Caco-2 (cell line): ENCODE results near the gene ATF4. TPM values are rescaled to one million over a fixed set of nuclear protein-coding genes. Genes with fewer than 3 reads are reported as not detected.
A peak's percentile ranks its signal among the peaks of the same experiment; 100 is the strongest.
"Not testable (repeated sequence)": the region's sequence is repeated elsewhere in the genome, so short reads cannot be mapped to it uniquely, and the experiment has no call there.

ENCODE experiments used
- BruUV-seq: library from RNA; stranded (reverse); fragments of 400-500 nt; replicated peaks from 2 replicates; lab custom pipeline; 2021; lab: Mats Ljungman, UMichigan
- CTCF ChIA-PET: fragments of 300-600 bp; sonication (Branson Sonifier 250); formaldehyde crosslinking; loops from one replicate; lab custom pipeline; 2022; ENCODE audit warnings: antibody characterized with exemption; lab: Charles Lee
- POLR2A ChIA-PET: fragments of 300-600 bp; sonication (Branson Sonifier 250); formaldehyde crosslinking; loops from one replicate; lab custom pipeline; 2022; ENCODE audit warnings: antibody characterized with exemption; lab: Charles Lee
- DNase-seq, 2 experiments: peaks; one replicate each; pipeline versions ENCODE4 v3.0.0 to v3.0.0-alpha.2; 2020 to 2022
- H3K27me3 ChIP-seq: replicated peaks from 2 replicates; pipeline ENCODE4 v1.6.0; 2011; ENCODE audit warnings: low read length; ENCODE audit not compliant: control insufficient read depth, insufficient read depth
- H3K36me3 ChIP-seq: 2 replicates; pipeline ENCODE4 v1.5.1; 2011; ENCODE audit warnings: low read length; ENCODE audit not compliant: control insufficient read depth, insufficient read depth
- H3K4me1 ChIP-seq: fragments of 250-450 bp; sonication (Bioruptor Pico); 2 replicates; pipeline ENCODE4 v1.5.1; 2020; ENCODE audit warnings: mild to moderate bottlenecking
- H3K4me3 ChIP-seq: 2 replicates; pipeline ENCODE4 v1.5.1; 2011; ENCODE audit warnings: low read depth, mild to moderate bottlenecking, control low read depth, low read length
- H3K9me3 ChIP-seq: fragments of 250-450 bp; sonication (Bioruptor Pico); 2 replicates; pipeline ENCODE4 v1.5.1; 2020; ENCODE audit warnings: mild to moderate bottlenecking, moderate library complexity
- H3K27ac Mint-ChIP-seq: one replicate; pipeline ENCODE4 v1.8.0; 2022; ENCODE audit warnings: mixed read lengths; ENCODE audit not compliant: unreplicated experiment
- H3K27me3 Mint-ChIP-seq: one replicate; pipeline ENCODE4 v1.8.0; 2022; ENCODE audit warnings: mixed read lengths; ENCODE audit not compliant: insufficient read depth, unreplicated experiment
- H3K36me3 Mint-ChIP-seq: one replicate; pipeline ENCODE4 v1.8.0; 2022; ENCODE audit warnings: mild to moderate bottlenecking, mixed read lengths; ENCODE audit not compliant: insufficient read depth, unreplicated experiment
- H3K4me1 Mint-ChIP-seq: one replicate; pipeline ENCODE4 v1.8.0; 2022; ENCODE audit warnings: low read depth, mixed read lengths; ENCODE audit not compliant: unreplicated experiment
- H3K4me3 Mint-ChIP-seq: one replicate; pipeline ENCODE4 v1.8.0; 2022; ENCODE audit warnings: mild to moderate bottlenecking, moderate library complexity, mixed read lengths; ENCODE audit not compliant: unreplicated experiment
- H3K9me3 Mint-ChIP-seq: one replicate; pipeline ENCODE4 v1.8.0; 2022; ENCODE audit warnings: mixed read lengths; ENCODE audit not compliant: unreplicated experiment
- CTCF ChIP-seq, 2 experiments: fragments of 200-600 bp in 1 of 2; IDR thresholded peaks; 1 replicate in 1 of 2; 2 replicates in 1 of 2; pipeline versions ENCODE4 v1.5.1 to v1.8.0; 2011 to 2022; ENCODE audit warnings: antibody characterized with exemption in 1 of 2, control low read depth in 1 of 2, inconsistent platforms in 1 of 2, low read depth in 1 of 2, low read length in 1 of 2, mild to moderate bottlenecking in 1 of 2, moderate library complexity in 1 of 2; ENCODE audit not compliant: insufficient read depth in 1 of 2, severe bottlenecking in 1 of 2, unreplicated experiment in 1 of 2
- intact Hi-C: fragments of 100-400 bp; cut with micrococcal nuclease; formaldehyde crosslinking; loops from one replicate; pipeline ENCODE4 v1.10.0; 2022; ENCODE audit not compliant: unreplicated experiment
- total RNA-seq: library from RNA; stranded (reverse); gene quantifications from 2 replicates; pipeline ENCODE4 v1.2.3, GENCODE V29; 2022

Gene ATF4
- total RNA-seq, 1 experiment from 2014 or later: 647 TPM

GRCh38 chr22:39518996-39519680 lies 1.2 kb upstream of the ATF4 start:
- Mint-ChIP-seq H3K36me3 (peaks cover 89% of the 10 kb centered on the region), H3K9me3 (no peaks in the 10 kb centered on the region), H3K27ac (peak overlapping the region; percentile 98), H3K27me3 (no peaks in the 10 kb centered on the region), H3K4me1 (peaks cover 38% of the 10 kb centered on the region), H3K4me3 (peak overlapping the region; percentile 79)
- ChIA-PET POLR2A (interaction anchor here (0.5 to 1.0 kb wide), 13 partner anchors 10 to 732 kb away, joined by 3 to 40 read pairs (median 6); partner anchors contain the start of genes MIEF1, RPL3 and TAB1), CTCF (interaction anchor here (0.9 to 1.3 kb wide), 6 partner anchors 10 to 48 kb away, joined by 3 to 36 read pairs (median 6); partner anchors contain the start of gene MIEF1)
- Histone ChIP-seq H3K27me3 (no peaks in the 10 kb centered on the region), H3K9me3 (no peaks in the 10 kb centered on the region), H3K36me3 (peaks cover 15% of the 10 kb centered on the region), H3K4me1 (peaks cover 26% of the 10 kb centered on the region), H3K4me3 (peak overlapping the region; percentile 91)
- DNase-seq: no peak
- BruUV-seq: TSS peak; percentile 88
- no peak for TF ChIP-seq CTCF (IDR thresholded peaks at IDR 0.05; ENCODE audit: insufficient read depth in 1 of 2, low read depth in 1 of 2, low read length in 1 of 2, severe bottlenecking in 1 of 2, unreplicated experiment in 1 of 2)
- intact Hi-C loops: no loop called here

GRCh38 chr22:39519681-39520225 lies 609 bp upstream of the ATF4 start:
- Histone ChIP-seq H3K27me3 (no peaks in the 10 kb centered on the region), H3K36me3 (peaks cover 12% of the 10 kb centered on the region), H3K4me3 (peak overlapping the region; percentile 91), H3K9me3 (no peaks in the 10 kb centered on the region), H3K4me1 (peaks cover 26% of the 10 kb centered on the region)
- H3K4me3 Mint-ChIP-seq: peak overlapping the region; percentile 79
- H3K27me3 Mint-ChIP-seq: no peaks in the 10 kb centered on the region
- peak overlapping the region; percentile 98 for H3K27ac Mint-ChIP-seq
- H3K36me3 Mint-ChIP-seq: peaks cover 89% of the 10 kb centered on the region
- peaks cover 37% of the 10 kb centered on the region for H3K4me1 Mint-ChIP-seq
- intact Hi-C loops: loop anchor here (2.0 to 10.0 kb wide), 2 partner anchors 17 to 175 kb away; partner anchors contain the start of genes MIEF1 and SYNGR1
- ChIA-PET CTCF (interaction anchor here (0.6 to 1.3 kb wide), 16 partner anchors 9 to 347 kb away, joined by 3 to 36 read pairs (median 4); partner anchors contain the start of genes MIEF1, RPL3, RPS19BP1 and TAB1), POLR2A (interaction anchor here (0.5 to 1.0 kb wide), 15 partner anchors 9 to 1024 kb away, joined by 3 to 40 read pairs (median 4); partner anchors contain the start of genes MIEF1, RPL3 and TAB1)
- TF ChIP-seq CTCF (IDR thresholded peaks at IDR 0.05; ENCODE audit: insufficient read depth in 1 of 2, low read depth in 1 of 2, low read length in 1 of 2, severe bottlenecking in 1 of 2, unreplicated experiment in 1 of 2): no peak
- no TSS peak for BruUV-seq
- no peaks in the 10 kb centered on the region for H3K9me3 Mint-ChIP-seq
- peak; percentile 97 to 98 for DNase-seq

- intact Hi-C loops: loop anchor here (2.0 to 10.0 kb wide), 2 partner anchors 18 to 176 kb away; partner anchors contain the start of genes MIEF1 and SYNGR1
- H3K27me3 Mint-ChIP-seq, CTCF ChIA-PET, H3K9me3 ChIP-seq, H3K9me3 Mint-ChIP-seq, DNase-seq, H3K27me3 ChIP-seq, H3K36me3 ChIP-seq: not testable (repeated sequence)
- peak overlapping the region; percentile 91 for H3K4me3 ChIP-seq
- peak overlapping the region; percentile 79 for H3K4me3 Mint-ChIP-seq
- BruUV-seq: TSS peak; percentile 58
- H3K36me3 Mint-ChIP-seq: peaks cover 90% of the 10 kb centered on the region
- H3K27ac Mint-ChIP-seq: peak overlapping the region; percentile 98
- peaks cover 33% of the 10 kb centered on the region for H3K4me1 Mint-ChIP-seq
- POLR2A ChIA-PET: interaction anchor here (0.6 kb wide), 1 partner anchor 997 kb away, joined by 3 read pairs; no protein-coding TSS in a partner anchor
- peaks cover 26% of the 10 kb centered on the region for H3K4me1 ChIP-seq
Measured at GRCh38 chr22:39521106-39521885, 934 bp downstream of the ATF4 start.

GRCh38 chr22:39522091-39522490 lies 1.7 kb downstream of the ATF4 start:
- H3K27me3 Mint-ChIP-seq, H3K9me3 Mint-ChIP-seq, BruUV-seq, DNase-seq, H3K36me3 ChIP-seq, H3K9me3 ChIP-seq, H3K27me3 ChIP-seq, CTCF ChIA-PET: not testable (repeated sequence)
- intact Hi-C loops: loop anchor here (10.0 kb wide), 1 partner anchor 177 kb away; the partner anchor contains the start of gene SYNGR1
- H3K4me1 Mint-ChIP-seq: peaks cover 29% of the 10 kb centered on the region
- H3K36me3 Mint-ChIP-seq: peaks cover 91% of the 10 kb centered on the region
- H3K4me3 Mint-ChIP-seq: peak overlapping the region; percentile 79
- Histone ChIP-seq H3K4me3 (peak overlapping the region; percentile 91), H3K4me1 (peaks cover 24% of the 10 kb centered on the region)
- POLR2A ChIA-PET: interaction anchor here (1.6 kb wide), 1 partner anchor 20 kb away, joined by 8 read pairs; the partner anchor contains the start of gene MIEF1
- peak overlapping the region; percentile 98 for H3K27ac Mint-ChIP-seq
